ENCODE measurements around the gene CDH13.

The CDH13 gene

DNA sequence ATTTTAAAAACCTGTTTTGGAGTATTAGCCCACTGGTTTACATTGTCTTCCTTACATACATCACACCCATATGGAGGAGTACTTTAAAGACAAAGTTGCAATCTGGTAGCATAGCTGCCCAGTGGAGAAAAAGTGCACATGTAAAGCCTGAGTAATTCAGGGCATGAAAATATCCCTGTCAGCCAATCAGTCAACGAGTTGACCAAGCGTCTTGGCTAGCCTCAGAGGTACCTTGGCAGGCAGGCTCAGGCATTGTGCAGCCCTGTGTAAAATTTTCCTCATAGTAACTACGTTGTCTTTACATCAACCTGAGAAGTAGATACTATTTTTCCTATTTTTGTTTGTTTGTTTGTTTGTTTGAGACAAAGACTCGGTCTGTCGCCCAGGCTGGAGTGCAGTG is 339.0 kb downstream of the CDH13 start:
- no peak for DNase-seq

DNA sequence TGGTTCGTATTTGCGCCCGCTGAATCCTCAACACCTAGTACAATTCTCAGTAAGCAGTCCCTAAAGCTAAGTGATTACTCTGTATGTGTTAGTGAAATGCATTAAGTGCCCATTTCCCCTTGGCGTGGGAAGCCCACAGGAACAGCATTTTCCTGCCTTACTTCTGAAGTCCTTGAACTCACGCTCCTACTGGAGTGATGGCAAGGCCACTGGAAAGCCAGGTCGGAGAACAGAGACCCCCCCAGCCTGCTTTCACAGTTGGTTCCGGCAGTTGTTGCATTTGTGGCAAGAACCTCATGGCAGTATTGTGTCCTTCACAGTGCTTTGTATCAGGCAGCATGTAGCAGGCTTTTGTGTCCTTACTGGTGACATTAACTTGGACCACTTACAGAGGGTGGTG is 340.7 kb downstream of the CDH13 start:
- no peak for DNase-seq

DNA sequence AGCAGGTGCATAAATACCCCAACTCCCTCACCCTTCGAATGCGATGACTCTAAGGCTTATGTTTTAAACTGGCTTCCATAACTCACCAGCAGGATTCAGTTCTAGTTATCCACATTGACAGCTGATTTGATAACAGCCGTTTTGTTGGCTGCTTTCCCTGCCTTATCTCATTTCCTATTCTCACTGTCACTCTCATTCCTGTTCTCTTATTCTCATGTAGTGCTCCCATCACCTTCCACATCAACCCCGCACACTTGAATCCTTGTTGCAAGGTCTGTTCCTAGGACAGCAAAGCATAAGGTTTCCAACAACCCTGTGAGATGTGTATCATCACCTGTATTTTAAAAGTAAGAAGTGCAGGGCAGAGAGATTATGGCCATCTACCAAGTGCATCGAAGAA is 344.4 kb downstream of the CDH13 start:
- no peak for DNase-seq

DNA sequence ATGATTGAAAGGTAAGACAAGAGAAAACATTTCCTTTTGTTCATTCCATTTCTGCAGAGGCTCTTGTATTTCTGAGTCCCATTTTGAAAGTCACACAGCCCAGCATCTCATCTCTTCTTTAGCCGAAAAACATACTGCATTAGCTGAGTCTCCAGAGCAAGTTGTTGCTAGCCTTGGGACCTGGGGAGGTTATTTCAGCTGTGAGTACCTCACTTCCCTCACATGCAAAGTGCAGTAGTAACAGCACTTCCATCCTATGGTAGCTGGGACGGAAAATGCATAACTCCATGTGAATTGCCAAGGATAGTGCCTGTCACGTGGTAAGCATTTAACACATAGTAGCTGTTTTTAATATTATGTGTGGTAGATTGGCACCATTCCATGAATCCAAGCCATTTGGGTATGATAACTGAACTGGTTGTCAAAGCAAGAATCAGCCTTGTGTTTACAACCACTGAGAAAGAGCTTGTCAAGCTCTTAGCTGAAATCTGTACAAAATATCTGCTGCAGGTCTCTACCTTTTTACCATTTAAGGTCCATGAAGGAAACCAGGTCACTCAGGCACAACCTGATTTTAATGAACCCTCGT is 345.7 kb downstream of the CDH13 start:
- DNase-seq = no peak

DNA sequence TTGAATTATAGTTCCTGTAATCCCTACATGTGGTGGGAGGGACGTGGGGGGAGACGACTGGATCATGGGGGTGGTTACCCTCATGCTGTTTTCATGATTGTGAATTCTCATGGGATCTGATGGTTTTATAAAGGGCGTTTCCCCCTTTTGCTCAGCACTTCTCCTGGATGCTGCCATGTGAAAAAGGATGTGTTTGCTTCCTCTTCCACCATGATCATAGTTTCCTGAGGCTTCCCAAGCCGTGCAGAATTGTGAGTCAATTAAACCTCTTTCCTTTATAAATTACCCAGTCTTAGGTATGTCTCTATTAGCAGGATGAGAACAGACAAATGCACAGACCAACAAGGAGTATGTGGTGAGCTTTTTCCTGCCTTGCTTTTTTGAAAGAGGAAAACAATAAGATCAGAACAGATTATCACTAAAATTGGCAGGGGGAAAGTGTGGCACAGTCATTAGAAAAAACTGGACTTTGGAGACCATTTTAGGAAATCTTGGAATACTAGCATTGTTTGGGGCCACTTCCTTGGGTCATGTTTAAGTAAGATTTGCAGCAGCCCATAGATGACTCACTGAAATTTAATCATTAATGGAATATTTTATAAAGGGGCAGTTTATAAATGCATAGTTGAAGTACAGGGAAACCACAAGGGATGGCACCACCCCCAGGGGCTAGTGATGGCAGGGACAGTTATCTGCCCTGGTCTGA is 352.8 kb downstream of the CDH13 start:
- DNase-seq = no peak

DNA sequence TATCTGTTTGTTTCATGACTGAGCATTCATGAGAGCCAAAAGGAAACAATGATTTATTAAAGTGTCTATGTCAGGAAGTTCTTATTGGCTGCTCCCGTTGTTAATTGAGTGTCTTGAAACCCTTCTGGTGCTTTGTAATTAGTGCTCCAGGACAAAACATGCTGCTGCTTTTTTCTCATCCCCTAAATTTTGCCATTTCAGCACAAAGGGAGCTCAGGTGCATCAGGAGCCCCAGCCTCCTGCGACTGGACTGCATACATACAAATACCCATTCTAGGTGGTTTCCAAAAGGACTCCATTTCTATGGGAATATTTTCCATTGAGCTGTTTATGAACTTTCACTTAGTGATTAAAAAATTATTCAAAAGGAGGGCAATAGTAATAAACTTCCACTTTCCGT is 354.0 kb downstream of the CDH13 start:
- no peak for DNase-seq

DNA sequence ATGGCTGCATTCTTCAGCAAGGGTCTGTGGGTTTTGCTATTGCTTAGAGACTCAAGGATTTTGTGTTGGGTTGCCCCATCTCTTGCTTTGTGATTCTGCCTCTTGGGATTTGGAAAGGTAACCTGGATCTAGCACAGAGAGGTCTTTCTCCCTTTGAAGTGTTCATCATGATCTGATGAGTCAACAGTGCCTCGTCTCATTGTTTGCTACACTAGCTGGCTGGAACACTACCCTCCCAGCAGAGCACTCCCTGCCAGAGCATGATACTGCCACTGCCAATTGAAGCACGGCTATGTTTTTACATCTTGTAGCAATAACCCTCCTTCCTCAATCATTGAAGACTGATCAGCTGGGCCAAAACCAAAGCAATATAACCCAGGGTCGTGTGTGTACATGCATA is 361.0 kb downstream of the CDH13 start:
- DNase-seq = no peak

DNA sequence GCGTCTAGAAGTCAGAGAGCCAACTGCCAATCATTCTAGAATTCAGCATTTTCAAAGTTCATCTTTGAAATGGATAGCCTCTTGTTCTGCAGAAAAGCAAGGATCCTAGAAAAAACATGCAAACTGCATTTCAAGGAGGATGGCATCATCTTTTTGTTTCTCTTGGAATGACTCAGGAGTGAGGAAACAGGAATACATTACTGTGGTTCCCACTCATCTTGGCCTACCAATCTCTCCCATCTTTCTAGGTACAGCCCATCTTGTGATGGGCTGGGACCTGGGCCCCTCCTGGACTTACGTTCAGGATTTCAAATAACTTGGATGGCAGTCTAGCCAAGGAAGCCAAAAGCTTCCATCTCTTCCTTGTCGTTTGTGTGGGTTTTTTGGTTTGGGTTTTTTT is 363.4 kb downstream of the CDH13 start:
- no peak for DNase-seq

DNA sequence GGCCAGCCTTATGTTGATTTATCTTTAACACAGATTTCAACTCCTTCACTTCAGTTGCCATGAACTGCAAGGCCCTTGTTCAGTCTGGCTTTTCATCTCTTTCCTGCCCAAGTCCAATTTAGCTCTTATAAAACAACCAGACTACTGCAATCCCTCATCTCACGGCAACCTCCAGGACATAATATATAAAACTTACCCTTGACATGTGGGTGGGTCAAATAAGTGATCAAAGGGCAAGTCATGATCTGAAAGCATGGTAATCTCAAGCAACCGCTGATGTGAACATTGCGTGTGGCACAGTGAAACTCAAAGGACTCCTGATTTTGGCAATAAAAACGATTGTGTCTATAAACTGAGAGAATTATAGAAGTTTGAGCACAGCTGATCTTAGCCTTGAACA is 364.6 kb downstream of the CDH13 start:
- DNase-seq = no peak

DNA sequence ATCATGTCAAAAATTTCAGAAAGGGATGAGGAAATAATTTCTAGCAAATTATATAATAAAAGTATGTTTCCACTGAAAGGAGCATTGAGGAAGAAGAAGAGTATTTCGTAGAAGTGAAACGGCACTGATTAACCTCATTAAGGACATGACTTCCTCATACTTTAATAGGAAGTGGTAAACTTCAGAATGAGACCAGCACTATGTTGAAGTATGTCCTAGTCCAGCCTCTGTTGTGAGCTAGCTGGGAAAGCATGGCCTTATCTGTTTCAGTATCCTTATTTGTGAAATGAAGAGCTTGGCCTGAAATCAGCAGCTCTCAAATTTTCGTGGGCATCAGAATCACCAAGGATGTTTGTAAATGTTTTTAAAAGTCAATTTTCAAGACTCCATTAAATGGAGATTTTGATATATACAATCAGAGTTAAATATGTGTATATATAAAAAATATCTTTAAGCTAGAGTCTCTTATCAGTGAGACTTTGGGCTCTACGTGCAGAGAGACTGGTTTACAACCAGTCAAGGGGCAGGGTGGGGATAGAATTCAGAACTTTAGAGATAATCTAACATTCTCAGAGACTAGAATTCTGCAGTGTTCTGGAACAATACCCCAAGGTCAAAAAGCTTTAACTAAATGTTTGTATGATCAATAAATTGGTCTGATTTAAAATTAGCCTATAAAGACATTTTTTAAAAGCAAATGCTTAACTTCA is 365.4 kb downstream of the CDH13 start:
- no peak for DNase-seq

DNA sequence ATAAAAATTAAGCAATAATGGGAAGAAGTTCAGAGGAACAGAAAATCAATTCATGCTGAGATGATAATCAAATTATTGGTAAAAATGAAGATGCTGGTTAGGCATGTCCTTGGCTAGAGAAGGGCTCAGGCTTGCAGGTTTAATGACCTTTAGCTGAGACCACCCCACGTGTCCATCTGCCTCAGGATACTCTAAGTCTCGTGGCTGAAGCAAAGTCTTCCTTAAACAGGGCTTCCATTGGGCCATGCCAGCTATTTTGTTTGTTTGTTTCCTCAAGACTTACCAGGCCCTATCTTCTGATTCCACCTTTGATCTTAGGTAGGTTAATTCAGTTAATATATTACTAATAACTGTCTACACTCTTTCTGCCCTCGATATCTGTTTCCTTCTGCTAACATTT is 366.0 kb downstream of the CDH13 start:
- no peak for DNase-seq

DNA sequence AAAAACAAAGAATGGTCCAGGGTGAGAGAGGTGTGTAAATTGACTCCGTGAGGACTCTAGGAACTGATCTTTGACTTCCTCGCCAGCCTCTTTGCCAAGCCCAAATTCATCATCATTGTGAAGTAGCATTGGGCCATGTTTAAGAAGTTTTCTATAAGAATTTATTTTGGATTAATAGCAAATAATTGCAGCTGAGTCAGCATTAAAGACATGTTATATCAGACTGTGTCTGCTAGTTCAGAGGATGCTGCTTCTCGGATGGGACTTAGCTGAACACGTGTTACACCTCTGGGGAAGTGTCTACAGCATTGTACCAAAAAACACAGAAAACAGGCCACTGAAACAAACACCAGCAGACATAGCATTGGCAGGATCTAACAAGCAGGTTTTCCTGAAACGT is 366.6 kb downstream of the CDH13 start:
- no peak for DNase-seq

DNA sequence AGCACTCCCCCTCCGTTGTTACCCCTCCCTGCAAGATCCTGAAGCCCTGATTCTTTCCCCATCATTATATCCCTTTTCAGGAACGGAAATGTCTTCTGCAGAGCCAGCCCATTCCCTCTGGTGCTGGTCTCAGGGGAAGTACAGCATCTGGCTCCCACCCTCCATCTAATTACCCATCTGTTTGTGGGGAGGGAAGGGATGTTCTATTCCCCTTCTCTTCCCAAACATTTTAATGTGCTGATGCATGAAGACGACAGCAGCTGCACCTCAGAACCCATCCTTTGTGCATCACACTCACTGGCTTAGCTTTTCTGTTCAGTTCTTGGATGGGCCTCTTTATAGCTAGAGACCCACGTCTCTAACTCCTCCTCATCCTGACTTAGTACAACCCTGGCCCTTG is 367.2 kb downstream of the CDH13 start:
- no peak for DNase-seq

DNA sequence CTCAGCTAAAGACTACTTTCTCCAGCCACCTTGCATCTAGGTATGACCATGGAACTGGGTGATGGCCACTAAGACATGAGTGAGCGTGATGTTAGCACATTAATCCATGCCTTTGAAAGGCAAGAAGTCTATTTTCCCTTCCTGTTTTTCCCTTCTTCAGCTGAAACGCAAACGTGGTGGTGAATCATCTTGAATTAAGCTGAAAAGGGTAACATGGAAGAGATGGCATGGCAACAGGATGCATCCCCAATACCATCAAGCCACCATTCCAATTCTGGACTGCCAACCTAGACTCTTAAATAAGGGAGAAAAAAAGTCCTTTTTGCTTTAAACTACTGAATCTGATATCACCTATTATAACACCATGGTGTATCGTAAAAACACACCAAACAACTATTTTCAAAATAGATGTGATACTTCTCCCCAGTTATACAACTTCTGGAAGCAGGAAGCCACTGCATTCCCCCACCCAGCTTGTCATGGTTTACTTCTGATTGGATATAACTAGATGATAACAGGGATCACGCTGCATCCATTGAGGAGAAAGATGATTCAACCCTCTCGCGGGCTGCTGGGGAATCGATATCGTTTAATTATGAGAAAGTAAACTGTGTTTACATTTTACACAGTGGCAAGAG is 368.6 kb downstream of the CDH13 start:
- DNase-seq = no peak

DNA sequence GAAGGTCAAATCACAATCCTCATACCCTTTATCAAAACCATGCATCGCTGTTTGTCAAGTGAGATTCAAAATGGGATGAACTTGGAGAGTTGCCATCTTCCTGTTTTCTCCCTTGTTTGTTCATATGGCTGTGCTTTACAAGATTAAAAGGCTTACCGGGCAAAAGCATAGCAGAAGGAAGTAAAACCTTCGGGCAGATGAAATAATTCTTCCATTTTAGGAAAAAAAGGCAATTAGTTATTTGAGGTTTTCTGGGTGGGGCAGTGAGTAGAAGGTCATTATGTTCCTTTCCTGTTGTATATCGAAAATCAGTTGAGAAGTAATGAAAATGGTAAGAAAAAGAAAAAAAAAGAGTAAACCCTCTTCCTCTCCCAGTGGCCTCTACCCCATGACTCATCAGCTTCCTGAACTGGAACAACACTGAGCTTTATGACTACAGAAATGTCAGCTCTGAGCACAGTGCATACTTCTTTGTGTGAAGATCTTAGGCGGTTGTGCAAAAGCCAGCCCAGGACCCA is 369.2 kb downstream of the CDH13 start:
- DNase-seq = no peak

DNA sequence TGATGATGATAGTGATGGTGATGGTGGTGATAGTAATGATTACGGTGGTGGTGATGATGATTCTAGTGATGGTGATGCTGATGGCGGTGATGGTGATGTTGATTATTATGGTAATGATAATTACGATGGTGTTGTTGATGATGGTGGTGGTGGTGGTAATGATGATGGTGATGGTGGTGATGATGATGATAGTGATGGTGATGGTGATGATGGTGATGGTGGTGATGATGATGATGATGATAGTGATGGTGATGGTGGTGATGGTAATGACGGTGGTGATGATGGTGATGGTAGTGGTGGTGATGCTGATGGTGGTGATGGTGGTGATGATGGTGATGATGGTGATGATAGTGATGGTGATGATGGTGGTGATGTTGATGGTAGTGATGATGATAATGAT is 370.0 kb downstream of the CDH13 start:
- no peak for DNase-seq

DNA sequence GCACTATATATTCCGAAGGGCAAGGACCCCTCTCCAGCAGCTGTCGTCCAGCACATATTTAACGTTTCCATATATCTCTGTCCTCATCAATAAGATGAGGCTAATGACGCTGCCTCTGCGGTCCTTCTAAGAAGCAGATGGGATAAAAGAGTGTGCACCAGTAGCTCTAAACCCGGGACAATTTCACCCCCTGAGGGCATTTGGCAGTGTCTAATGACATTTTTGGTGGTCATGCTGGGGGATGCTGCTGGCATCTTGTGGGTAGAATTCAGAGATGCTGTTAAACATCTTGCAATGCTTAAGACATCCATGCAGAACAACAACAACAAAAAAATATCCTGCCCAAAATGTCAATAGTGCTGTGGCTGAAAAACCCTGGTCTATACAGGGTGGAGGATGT is 372.9 kb downstream of the CDH13 start:
- DNase-seq = no peak

DNA sequence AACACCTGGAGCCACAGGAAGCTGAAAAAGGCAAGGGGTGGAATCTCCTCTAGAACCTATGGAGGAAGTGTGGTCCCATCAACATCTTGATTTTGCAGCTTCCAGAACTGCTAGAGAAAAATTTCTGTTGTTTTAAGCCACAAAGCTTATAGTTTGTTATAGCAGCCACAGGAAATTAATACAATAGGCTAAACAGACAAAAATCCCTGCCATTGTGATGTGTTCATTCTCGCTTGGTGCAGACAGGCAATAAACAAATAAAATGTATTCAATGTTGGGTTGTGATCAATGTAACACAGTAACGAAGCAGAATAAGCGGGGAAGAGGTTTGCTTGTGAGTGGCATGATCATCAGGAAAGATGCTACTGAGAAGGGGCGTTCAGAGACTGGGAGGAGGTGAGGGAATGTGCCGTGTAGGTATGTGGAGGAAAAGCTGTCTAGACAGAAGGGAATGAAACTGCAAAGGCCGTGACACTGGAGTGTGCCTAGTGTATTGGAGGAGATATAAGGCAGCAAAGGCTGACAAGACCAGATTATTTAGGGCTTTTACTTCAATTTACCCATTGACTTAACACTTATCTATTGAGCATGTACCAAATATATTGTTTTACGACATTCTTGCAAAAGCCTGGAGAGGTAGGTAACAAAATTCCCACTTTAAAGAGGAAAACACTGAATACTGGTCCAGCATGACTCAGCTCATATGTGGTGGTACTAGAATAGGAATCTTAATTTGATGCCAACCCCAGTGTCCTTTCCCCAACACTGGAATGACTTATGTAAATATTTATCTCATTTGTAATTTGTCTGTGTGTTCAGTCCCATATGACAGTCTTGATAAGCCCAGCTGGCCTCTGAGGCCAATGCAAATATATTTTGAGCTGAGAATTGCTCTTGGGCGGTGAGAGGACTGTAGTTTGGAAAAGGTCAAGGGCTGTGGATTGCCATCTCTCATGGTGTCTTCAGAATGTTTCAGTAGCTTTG is 375.9 kb downstream of the CDH13 start:
- DNase-seq = no peak

DNA sequence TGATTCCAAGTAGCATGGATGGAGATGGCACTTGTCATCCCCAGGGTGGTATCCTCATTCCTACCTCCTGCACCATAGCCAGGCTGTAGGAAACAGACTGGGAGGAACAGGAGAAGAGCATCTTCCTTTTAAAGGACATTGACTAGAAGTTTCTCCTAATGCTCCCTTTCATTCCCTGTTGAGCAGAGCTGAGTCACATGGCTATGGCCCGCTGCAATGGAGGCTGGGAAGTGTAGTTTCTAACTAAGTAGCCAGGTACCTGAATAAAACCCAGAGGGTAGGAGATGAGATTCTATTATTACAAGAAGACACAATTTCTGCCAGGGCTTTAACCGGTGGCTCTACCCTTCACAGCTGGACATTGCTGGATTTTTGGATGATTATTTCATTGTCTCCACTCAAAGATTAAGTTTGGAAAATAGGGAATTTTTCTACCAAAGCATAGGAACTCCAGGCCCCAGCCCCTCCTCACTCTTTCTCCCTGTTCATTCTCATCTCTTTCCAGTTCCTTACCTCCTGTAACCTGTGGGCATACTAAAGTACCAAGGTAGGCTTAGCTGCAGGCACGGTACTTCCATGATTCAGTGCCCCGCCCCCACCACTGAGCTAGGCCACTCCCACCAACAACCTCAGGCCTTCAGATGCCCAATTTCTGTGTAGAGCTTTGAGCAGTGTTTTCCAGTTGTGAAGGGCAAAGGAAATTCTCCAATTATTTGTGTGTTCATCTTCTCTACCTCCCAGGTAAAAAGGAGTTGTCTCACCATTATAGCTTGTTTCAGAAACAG is 378.3 kb downstream of the CDH13 start:
- DNase-seq = no peak

DNA sequence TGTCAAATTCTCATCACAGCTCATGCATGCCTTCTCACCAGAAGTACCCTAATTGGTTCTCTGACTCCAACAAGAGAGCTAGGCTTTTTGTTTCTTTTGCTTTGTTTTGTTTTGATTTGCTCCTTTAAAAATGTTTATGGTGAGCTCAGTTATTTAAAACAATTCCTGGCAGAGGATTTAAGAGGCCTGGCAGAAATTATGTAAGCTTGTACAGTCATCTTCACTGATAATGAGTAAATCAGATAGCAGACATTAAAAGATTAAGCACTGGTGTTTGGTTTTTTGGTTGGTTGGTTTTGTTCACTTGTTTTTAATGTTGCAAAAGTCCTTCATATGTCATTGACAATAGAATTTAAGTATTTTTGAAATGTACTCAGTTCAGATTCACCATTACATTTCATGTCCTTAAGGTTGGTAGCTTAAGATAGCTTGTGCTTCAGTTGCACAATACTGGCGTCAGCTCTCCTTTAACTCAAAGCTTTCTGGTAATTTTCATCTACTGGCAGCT is 378.9 kb downstream of the CDH13 start:
- DNase-seq = no peak
